Cardiac muscle cell (in vitro differentiated cells and primary cell): ENCODE data around the gene CHMP4B. TPM values are rescaled to one million over a fixed set of nuclear protein-coding genes. Genes with fewer than 3 reads are reported as not detected.

Experiments used
- DNase-seq, 2 donors: peaks; one replicate each; pipeline versions ENCODE4 v3.0.0 to v3.0.0-alpha.2; 2010 to 2017; ENCODE audit warnings: low read depth in 1 of 2, low spot score in 1 of 2
- H3K27ac ChIP-seq: fragments of 200-600 bp; sonication (generic); 2 replicates; pipeline ENCODE4 v1.5.1; 2016
- H3K27me3 ChIP-seq: fragments of 200-600 bp; sonication (generic); 2 replicates; pipeline ENCODE4 v1.6.0; 2016; ENCODE audit warnings: control low read depth
- H3K36me3 ChIP-seq: fragments of 200-600 bp; sonication (generic); 2 replicates; pipeline ENCODE4 v1.5.1; 2016; ENCODE audit warnings: control low read depth
- H3K4me1 ChIP-seq: fragments of 200-600 bp; sonication (generic); 2 replicates; pipeline ENCODE4 v1.8.1; 2017; ENCODE audit warnings: low read depth, mild to moderate bottlenecking, mixed run types
- H3K4me3 ChIP-seq: fragments of 200-600 bp; sonication (generic); 2 replicates; pipeline ENCODE4 v1.5.1; 2016; ENCODE audit warnings: mild to moderate bottlenecking
- H3K9me3 ChIP-seq: fragments of 200-600 bp; sonication (generic); 2 replicates; pipeline ENCODE4 v1.5.1; 2017; ENCODE audit warnings: low read depth, mild to moderate bottlenecking, control low read depth
- polyA plus RNA-seq: library from polyadenylated mRNA; unstranded; fragments of >200 nt; fragmentation: Nextera tagmentation; extraction: Ambion mirVana; gene quantifications from 2 replicates; pipeline ENCODE4 v1.2.1, GENCODE V29; 2016
- total RNA-seq: library from RNA; depleted of rRNA; stranded (reverse); fragments of >200 nt; gene quantifications from 2 replicates; pipeline ENCODE4 v1.2.3, GENCODE V29; 2016
- TF ChIP-seq, protein P1 (sequence below): IDR thresholded peaks from 2 replicates; pipeline ENCODE4 v1.5.1; 2012; ENCODE audit warnings: low read depth, mild to moderate bottlenecking, low read length

The CHMP4B gene
- total and polyA plus RNA-seq, 2 experiments from 2014 or later: 4.6 to 110 TPM

GRCh38 chr20:33857722-33858563 is 46.8 kb downstream of the CHMP4B start:
- no peaks in the 10 kb centered on the region for H3K27me3 ChIP-seq
- H3K4me1 ChIP-seq: no peaks in the 10 kb centered on the region
- no peak overlapping the region for H3K4me3 ChIP-seq
- H3K36me3 ChIP-seq: peaks cover 9% of the 10 kb centered on the region
- no peak overlapping the region for H3K27ac ChIP-seq
- no peak for DNase-seq
- TF ChIP-seq, protein P1, sequence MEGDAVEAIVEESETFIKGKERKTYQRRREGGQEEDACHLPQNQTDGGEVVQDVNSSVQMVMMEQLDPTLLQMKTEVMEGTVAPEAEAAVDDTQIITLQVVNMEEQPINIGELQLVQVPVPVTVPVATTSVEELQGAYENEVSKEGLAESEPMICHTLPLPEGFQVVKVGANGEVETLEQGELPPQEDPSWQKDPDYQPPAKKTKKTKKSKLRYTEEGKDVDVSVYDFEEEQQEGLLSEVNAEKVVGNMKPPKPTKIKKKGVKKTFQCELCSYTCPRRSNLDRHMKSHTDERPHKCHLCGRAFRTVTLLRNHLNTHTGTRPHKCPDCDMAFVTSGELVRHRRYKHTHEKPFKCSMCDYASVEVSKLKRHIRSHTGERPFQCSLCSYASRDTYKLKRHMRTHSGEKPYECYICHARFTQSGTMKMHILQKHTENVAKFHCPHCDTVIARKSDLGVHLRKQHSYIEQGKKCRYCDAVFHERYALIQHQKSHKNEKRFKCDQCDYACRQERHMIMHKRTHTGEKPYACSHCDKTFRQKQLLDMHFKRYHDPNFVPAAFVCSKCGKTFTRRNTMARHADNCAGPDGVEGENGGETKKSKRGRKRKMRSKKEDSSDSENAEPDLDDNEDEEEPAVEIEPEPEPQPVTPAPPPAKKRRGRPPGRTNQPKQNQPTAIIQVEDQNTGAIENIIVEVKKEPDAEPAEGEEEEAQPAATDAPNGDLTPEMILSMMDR: no peak
- no peaks in the 10 kb centered on the region for H3K9me3 ChIP-seq

- Histone ChIP-seq H3K36me3 (peaks cover 9% of the 10 kb centered on the region), H3K27ac (no peak overlapping the region), H3K9me3 (no peaks in the 10 kb centered on the region), H3K4me1 (no peaks in the 10 kb centered on the region), H3K4me3 (no peak overlapping the region), H3K27me3 (no peaks in the 10 kb centered on the region)
- DNase-seq: no peak
- TF ChIP-seq, protein P1: no peak
Observed at GRCh38 chr20:33858666-33859065, 47.5 kb downstream of the CHMP4B start.

GRCh38 chr20:33859157-33859695 is 48.1 kb downstream of the CHMP4B start:
- H3K27me3 ChIP-seq: no peaks in the 10 kb centered on the region
- no peak overlapping the region for H3K4me3 ChIP-seq
- H3K27ac ChIP-seq: no peak overlapping the region
- H3K9me3 ChIP-seq: no peaks in the 10 kb centered on the region
- no peaks in the 10 kb centered on the region for H3K4me1 ChIP-seq
- H3K36me3 ChIP-seq: peaks cover 3% of the 10 kb centered on the region
- TF ChIP-seq, protein P1: no peak
- peak in 1 of 2 donors; percentile 34 for DNase-seq

GRCh38 chr20:33859751-33860150 is 48.6 kb downstream of the CHMP4B start:
- no peaks in the 10 kb centered on the region for H3K36me3 ChIP-seq
- no peak overlapping the region for H3K27ac ChIP-seq
- no peaks in the 10 kb centered on the region for H3K27me3 ChIP-seq
- no peaks in the 10 kb centered on the region for H3K9me3 ChIP-seq
- no peak overlapping the region for H3K4me3 ChIP-seq
- no peaks in the 10 kb centered on the region for H3K4me1 ChIP-seq
- DNase-seq: no peak
- TF ChIP-seq, protein P1: no peak

DNA sequence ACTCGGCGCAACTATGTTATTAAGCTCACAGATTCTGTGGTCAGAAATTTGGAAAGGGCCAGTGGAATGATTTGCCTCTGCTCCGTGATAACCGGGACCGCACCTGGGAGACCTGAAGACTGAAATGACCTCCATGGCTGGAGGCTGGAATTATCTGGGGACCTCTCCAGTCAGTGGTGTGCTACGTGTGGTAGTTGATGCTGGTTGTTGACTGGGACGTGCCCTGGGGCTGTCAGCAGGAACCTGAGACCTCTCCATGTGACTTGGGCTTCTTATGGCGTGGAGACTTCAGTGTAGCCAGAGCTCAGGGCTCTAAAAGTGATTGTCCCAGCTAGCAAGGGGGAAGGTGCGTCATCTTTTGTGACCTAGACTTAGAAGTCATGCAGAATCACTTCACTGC is 50.3 kb downstream of the CHMP4B start:
- Histone ChIP-seq H3K4me3 (no peak overlapping the region), H3K9me3 (no peaks in the 10 kb centered on the region), H3K36me3 (no peaks in the 10 kb centered on the region), H3K27ac (no peak overlapping the region), H3K4me1 (no peaks in the 10 kb centered on the region), H3K27me3 (no peaks in the 10 kb centered on the region)
- TF ChIP-seq, protein P1: no peak
- DNase-seq: no peak
